IPS DF 4.7 (cell line): ENCODE results near the gene PRKCE.

ENCODE experiments used
- DNase-seq: peaks from one replicate; pipeline ENCODE4 v3.0.0-alpha.2; 2013; ENCODE audit warnings: low spot score; ENCODE audit errors: extremely low read depth

PRKCE gene

DNA sequence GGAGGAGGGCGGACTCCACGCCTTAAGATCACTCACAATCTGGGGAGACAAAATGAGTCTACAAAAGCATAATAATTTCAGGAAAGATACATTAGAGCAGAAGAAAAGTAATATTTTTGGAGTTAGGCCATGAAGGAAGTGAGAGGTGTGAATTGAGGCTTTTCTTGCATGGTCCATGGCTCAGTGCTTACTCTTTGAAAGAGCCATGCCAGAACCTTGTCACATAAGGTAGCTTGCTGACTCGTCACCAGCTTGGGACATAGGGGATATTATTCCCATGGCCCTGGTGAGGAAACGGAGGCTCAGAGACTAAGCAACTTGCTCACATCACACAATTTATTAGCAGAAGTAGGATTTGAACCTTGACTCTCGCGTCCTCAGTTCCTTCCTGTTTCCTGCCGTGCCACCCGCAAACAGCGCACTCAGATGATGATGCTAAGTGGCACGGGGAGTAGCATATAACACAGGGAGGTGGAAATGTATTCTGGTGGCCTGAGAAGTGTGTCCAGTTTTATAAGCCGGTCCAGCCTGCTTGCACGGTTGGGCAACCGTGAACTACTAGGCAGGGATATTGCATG is 333.5 kb downstream of the PRKCE start:
- DNase-seq: no peak

DNA sequence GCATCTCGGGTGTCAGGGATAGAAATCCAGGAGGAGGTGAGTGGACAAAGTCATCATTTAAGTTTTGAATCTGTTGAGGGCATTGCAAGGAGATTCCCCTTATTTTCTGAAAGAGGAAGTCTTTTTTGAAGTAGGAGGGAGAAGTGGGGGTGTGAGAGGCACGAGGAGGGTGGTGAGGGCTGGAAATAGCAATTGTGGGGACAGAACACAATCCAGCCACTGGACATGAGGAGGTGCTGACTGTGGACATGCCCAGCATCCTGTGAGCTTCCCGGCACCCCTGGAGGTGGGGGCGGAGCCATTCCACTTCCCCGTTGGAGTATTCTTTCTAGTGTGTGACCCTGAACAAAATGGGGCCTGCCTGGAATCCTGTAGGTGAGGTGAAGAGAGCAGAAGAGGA is 335.0 kb downstream of the PRKCE start:
- DNase-seq: no peak

DNA sequence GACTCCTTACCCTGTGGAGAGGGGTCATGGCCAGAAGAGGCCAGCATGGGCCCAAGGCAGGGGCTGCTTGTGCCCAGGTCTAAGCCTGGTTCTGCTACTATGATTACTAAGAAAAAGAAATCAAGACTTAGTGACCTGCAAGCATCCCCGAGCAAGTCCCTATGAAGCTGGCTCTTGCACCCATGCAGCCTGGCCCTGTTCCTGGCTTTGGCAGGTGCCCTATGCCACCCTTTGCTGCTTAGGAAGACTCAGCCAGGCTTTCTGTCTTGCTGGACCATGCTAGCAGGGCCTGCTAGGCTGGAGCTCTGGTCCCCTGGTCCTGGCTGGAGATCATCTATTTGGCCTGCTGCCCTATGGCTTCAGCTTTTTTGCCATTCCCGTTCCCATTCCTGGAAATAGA is 336.4 kb downstream of the PRKCE start:
- no peak for DNase-seq

DNA sequence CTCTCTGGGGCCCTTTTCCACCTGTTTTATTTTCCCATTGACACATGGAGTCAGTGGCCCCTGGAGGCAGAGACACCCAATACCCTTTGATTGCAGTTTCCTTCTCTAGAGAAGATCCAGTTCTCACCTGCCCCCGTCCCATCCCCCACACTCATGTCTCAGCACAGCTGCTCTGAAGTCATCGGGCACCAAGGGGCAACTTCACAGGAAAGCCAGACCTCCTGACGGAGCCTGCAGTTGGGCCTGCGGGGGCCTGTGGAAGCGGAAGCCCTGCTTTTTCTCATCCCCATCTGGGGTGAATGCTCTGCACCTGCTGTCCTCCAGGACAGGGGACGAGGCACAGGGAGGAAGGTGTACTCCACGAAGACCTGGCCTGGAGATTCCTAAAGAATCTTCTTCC is 337.4 kb downstream of the PRKCE start:
- DNase-seq: no peak

DNA sequence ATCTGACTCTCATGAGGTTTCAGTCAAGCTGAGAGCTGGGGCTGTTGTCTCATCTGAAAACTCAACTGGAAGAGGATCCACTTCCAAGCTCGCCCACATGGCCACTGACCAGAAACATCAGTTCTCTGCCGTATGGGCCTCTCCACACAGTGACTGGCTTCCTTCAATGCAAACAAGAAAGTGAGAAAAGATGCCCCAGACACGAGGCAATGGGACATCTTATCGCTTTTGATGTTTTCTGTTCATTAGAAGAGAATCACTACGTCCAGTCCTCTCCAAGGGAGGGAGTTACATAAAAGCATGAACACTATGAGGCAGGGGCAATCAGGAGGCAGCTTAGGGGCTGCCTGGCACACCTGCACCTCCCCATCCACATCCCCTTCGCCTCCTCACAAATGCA is 338.7 kb downstream of the PRKCE start:
- no peak for DNase-seq

DNA sequence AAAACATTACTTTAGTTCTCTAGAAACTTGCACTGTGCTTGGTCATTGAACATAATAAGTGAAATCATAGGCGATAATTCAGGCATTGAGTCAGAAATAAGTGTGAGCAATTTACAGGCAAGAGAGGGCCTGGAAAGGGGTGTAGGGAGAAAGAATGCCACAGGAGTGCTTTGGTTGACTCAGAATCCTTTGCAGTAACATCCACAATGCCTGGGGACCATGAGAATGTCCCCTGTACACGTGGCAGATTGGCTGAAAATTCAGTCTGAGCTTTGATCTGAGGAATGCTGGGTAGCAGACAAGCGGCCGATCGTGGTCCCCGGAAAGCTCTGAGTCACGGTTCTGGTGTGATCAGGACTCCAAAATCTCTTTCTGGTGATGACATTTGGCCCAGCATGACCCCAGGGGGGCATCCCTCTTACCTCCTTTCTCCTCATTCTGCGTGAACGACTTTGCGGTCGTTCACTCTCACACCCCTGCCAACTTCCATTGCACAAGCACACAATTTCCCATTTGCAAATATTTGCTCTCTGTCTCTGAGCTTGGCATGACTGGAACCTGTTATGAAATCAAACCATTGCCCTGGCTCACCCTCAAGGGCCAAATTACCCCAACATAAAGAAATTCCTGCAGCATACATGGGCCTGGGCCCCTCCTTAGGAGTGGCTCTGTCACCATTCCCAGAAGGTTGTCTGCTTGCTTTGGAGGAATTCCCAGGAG is 340.7 kb downstream of the PRKCE start:
- no peak for DNase-seq

DNA sequence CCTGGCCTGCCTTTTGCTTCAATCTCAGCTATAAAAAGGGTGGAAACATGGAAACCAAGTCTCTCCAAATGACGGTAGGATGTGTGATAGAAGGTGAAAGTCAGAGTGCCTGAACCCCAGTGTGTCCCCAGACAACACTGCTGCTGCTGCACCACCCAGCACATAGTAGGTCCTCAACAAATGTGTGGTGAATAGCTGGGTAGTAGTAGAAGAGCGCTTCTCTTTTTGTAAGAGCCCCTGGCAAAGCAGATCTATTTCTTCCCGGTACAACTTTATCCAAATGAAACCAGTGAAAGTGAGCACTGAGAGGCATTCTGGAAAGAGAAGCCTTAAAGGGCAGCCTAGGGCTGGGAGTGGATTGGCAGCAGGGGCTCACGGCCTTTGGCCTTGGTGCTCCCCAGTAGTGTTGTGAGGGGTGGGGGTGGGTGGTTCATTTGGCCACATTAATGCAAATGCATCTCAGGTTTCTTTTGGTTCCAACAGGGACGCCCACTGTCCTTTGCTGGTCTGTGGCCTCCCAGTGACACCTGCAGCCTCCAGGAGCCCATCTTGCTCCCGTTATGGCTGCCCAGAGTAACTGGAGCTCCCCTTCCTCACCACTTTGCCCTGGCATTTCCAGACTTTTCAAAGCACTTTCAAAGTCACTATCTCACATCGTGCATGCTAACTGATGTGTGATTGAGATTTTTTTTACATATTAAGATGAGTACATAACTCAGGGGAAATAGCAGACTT is 341.4 kb downstream of the PRKCE start:
- no peak for DNase-seq

DNA sequence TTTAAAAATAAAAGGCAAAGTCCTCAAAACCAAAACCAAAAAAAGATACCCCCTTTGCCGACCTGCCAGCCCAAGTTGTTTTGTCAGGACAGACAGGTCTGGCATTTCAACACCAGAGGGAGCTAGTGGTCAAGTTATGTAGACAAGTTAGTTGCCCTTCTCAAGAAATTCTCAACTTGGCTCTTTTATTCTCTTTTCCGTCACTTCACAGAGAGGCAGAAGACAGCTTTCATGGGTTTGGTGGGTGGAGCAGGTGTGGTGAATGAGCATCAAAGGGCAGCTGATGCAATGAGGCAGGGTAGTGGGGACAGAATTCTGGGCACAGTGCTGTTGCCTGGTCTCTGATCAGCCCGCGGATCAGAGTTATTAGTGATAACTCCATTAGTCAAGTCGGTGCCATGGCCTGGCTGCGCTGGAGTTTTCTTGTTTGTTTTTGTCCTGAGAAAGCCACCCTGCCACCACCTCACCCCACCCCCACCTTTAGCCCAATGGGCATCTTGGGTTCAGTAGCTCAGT is 342.1 kb downstream of the PRKCE start:
- peak; percentile 74 for DNase-seq

DNA sequence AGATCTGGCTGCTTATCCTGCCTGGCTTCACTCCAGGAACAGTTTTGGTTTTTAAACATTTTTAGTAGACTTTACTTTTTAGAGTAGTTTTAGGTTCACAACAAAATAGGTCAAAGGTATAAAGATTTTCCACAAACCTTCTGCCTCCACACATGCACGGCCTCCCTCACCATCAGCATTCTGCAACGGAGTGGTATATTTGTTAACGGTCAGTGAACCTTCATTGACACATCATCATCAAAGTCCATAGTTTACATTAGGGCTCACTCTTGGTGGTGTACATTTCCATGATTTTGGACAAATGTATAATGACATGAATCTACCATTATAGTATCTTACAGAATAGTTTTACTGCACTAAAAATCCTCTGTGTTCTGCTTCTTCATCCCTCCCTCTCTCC is 342.6 kb downstream of the PRKCE start:
- no peak for DNase-seq

DNA sequence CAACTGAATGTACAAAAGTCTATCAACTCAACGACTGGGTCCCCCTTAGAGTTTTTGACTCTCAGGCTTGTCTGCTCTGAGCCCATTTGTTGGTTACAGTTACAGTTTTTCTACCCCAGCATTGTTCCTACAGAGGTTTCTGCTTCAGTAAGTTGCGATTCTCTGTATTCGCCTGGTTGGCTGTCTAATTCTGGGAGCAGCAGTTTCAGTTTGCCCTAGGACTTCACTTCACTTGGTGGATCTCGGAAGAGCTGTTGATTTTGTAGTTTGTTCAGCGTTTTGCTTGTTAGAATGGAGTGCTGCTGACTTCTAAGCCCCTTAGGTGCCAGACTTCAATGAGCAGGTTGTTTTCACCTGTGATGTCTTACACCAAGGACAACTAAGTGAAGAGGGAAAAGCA is 349.2 kb downstream of the PRKCE start:
- DNase-seq: no peak

DNA sequence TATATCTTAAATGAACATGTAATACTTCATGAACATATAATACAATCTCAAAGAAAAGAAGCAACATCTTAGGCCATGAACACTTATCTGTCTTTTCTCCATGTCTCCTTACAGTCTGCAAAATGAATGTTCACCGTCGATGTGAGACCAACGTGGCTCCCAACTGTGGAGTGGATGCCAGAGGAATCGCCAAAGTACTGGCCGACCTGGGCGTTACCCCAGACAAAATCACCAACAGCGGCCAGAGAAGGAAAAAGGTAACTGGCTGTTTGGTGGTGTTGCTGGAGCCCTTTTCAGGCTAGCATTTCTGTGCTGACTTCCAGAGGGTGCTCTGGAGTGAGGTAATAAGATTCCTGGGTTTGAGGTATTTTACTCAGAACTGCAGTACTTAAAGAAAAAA is 349.8 kb downstream of the PRKCE start:
- no peak for DNase-seq

DNA sequence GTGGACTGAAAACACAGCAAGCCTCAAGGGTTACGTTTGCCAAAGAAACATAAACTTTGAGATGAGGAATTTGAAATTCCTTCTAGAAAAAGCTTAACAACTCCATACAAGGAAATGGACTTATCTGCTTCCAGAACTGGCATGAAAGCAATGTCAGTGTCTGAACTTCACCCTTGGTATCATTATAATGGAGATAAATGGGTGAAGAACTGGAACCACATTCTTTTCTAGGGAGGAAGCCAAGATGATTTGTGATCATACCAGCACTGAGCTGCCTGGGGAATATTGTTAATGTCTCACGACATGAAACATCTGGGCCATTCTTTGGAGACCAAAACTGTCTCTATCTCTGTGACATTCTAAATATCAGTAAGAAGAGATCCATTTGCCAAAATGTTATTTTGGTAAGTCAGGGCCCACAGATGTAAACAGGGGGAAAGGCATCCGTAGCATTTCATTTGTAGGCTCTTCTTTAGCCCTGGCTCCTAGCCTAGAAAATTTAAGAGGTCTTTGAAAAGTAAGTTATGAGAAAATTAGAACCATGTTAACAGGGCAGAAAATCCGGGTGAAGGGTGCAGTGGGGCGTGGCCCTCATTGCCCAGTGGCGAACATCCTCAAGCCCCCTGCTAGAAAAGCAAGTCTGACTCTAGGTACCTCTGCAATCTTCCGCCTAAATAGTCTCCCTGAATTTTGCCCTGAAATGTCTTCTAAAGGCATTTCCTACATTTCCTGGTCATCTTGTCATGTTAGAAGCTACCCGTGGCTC is 350.4 kb downstream of the PRKCE start:
- no peak for DNase-seq

DNA sequence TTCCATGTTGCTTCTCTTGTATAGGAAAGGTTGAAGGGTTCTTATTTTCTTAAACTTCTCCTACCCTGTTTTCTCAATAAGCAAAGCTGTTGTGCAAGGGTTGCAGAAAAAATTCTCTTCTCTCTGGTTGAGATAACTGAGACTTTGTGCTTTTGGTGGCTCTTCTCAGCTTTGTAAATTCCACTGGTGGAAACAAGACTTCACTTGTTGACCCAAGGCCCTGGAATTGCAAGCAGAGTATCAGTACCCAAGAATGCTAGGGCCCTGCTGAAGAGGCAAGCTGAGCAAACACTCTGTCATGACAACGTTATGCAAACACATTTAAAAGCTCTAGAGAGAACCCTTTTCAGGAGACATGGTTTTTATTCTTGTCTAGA is 351.0 kb downstream of the PRKCE start:
- no peak for DNase-seq

DNA sequence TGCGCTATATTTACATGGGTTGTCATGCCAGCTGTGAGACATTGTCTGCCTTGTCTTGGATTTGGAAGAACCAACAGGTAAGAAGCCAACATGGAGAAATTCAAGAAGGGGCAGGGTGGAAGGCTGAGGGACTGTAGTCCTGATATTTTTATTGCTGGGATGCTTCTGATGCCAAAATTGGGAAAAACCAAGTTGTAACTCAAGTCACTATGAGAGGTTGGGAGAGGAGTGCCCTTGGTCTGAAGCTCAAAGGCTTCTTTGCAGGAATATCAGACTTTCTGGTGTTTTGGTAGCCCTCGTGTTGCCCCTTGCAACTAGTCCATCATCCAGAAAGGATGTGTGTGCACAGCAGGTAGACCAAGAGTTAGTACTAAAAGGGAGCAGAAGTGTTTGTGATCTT is 351.5 kb downstream of the PRKCE start:
- DNase-seq: no peak

DNA sequence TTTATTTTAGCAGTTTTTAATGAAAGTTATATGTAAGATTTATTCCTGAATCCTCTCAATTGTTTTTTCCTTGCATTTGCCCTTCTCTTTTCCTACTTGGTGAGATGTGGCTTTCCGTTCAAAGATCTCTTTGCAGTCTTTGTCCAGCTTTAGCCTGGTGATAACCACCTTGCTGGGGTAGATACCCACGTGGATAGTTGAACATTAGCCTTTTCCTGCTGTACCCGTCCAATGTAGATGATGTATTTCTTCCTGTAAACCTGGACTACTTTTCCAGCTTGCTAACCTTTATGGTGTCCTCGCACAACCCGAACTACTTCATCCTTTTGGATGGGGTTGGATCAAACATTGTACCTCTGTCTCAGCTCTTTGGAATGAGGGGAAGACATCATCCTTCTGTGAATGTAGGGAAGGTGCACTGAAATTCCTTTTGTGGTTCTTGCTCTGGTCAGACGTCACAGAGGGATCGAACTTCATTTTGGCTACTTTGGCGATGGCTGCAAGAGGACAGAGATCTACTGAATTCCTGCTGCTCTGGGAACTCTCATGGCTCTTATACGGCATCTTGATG is 352.5 kb downstream of the PRKCE start:
- no peak for DNase-seq

DNA sequence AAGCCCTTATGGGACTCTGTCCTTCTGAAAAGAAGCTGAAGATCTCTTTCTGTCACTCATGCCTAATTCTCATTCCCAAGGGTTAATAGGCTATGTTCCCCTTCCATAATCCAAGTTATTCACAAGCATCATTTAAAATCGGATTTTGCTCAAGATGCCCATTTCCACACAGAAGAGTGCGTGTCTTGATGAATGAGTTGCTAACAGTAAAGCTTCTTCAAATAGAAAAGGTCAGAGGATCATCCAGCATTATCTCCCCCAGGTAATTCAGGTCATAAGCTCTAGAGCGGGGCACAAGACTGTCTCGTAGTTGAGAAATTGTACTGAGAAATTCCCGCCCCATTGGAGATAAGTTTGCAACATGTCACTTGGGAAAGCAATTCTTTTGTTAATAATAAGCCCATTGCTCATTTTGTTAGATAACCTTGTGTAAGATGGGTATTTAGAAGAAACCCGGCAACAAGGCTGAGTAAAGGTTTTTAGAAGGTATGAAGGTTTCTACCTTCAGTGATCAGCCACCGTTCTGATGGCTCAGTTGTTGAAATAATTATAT is 355.1 kb downstream of the PRKCE start:
- no peak for DNase-seq

DNA sequence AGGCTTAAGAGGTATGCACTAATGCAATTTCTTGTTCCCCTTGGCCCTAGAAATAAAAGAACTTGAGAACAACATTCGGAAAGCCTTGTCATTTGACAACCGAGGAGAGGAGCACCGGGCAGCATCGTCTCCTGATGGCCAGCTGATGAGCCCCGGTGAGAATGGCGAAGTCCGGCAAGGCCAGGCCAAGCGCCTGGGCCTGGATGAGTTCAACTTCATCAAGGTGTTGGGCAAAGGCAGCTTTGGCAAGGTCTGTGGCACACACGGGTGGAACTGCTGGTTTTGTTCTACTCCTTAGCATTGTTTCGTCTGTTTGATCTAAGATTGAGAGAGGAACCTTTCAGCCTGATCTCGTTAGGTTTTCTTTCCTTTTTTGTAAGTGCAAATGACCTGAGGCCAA is 355.9 kb downstream of the PRKCE start:
- DNase-seq: no peak

DNA sequence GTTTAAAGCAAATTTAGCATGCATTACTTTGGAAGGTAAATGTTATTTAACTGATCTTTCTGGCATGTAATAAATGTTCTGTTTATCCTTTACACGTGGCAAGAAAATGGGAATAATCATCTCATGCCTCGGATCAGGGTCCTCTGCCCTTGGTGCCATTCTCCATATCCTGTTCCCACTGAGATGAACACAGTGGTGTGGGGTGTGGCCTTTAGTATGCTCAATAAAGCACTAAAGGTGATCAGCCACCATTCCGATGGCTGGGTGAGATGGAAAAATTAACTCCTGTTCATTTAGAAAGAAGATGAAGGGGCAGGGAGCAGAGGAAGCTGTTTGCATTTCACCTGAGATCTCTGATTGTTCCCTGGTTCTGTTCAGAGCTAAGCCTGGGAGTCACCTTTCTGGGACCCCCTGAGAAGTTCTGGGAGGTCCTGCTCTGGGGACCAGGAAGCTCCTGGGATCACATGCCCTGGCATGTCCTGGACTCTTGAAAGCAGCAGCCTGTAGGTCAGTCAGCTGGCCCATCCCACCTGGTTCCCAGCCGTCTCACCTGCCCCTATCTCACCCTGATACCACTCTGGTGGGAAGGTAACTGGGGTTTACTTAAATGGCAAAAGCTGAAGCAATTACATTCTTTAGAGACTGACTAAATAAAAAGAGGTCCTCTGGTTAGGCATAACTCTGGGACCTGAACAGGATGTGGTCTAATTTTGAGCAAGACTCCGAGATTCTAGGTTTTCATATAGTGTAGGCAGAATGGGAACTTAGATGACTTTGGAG is 356.8 kb downstream of the PRKCE start:
- no peak for DNase-seq

DNA sequence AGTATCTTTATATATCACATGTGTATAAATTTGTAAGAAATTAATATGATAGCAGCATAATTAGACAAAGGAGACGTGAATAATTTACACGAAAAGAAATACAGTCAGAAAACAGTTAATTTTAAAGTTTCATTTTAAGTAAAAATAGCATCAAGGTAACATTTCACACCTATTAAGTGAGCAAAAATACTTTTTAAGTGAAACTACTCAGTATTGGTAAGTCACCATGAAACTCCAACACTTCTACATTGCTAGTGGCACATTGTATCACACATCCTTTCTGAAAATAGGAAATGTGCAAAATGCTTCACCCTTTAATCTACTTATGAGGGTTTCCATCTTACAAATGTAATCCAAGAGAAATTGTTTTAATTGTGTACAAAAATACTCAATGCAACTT is 357.8 kb downstream of the PRKCE start:
- DNase-seq: no peak

DNA sequence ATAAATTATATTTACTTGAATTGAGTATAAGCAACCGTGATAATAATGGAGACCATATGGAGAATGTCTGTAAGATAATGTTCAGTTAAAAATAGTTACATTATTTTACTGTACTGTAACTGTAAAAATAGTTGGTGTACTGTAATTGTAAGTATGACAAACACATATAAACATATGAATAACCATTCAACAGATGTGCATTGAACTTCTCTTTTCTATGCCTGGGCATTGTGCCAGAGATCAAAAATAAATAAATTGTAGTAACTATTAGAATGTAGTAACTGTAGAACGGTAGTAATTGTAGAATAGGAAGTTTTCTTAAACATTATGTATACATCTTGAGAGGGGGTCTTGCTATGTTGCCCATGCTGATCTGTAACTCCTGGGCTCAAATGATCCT is 358.3 kb downstream of the PRKCE start:
- no peak for DNase-seq
